HepG2 (cell line): ENCODE data around the gene NRG4. TPM values are rescaled to one million over a fixed set of nuclear protein-coding genes. Genes with fewer than 3 reads are reported as not detected.

Experiments
- E2F5 ChIP-seq: sonication (generic); formaldehyde crosslinking; conservative IDR thresholded peaks from 2 replicates; pipeline ENCODE4 v1.4.0; 2020; ENCODE audit warnings: missing genetic modification reagents
- KLF11 ChIP-seq: IDR thresholded peaks from 2 replicates; pipeline ENCODE4 v1.6.1; 2016; ENCODE audit warnings: missing compliant biosample characterization
- MYNN ChIP-seq: sonication (generic); formaldehyde crosslinking; IDR thresholded peaks from 2 replicates; pipeline ENCODE4 v1.4.0; 2020; ENCODE audit warnings: mild to moderate bottlenecking, low read depth, missing genetic modification reagents
- NFYC ChIP-seq: IDR thresholded peaks from 2 replicates; pipeline ENCODE4 v1.6.1; 2016; ENCODE audit warnings: missing genetic modification reagents, missing compliant biosample characterization
- SNAPC5 ChIP-seq: sonication (generic); formaldehyde crosslinking; IDR thresholded peaks from 2 replicates; pipeline ENCODE4 v1.8.1; 2023; ENCODE audit warnings: mild to moderate bottlenecking, missing genetic modification reagents, borderline replicate concordance
- polyA plus RNA-seq, 8 experiments: library from polyadenylated mRNA; depleted of rRNA in 3 of 8; stranded (reverse) in 7 of 8; unstranded in 1 of 8; fragments of >200 nt; fragmentation: Illumina TruSeq in 4 of 8; extraction: Trizol in 4 of 8; gene quantifications; 2 replicates each; pipeline versions ENCODE4 v1.2.1 to v1.2.3, GENCODE V29; 2011 to 2016; ENCODE audit warnings: low read depth in 4 of 8, missing spikeins in 1 of 8, mixed read lengths in 1 of 8; ENCODE audit not compliant: insufficient read depth in 1 of 8
- total RNA-seq, 5 experiments: library from RNA; depleted of rRNA; stranded (reverse); fragments of >200 nt; fragmentation: Illumina TruSeq; extraction: Trizol; gene quantifications; 2 replicates each; pipeline ENCODE4 v1.2.3, GENCODE V29; 2016; ENCODE audit warnings: low read depth in 1 of 5
- TF ChIP-seq, protein P1 (sequence below): sonication (generic); formaldehyde crosslinking; IDR thresholded peaks from 2 replicates; pipeline ENCODE4 v1.5.0; 2020; ENCODE audit warnings: missing genetic modification reagents, mild to moderate bottlenecking, borderline replicate concordance
- TF ChIP-seq, protein P2 (sequence below): sonication (generic); formaldehyde crosslinking; IDR thresholded peaks from 2 replicates; pipeline ENCODE4 v1.4.0; 2020; ENCODE audit warnings: missing genetic modification reagents

The NRG4 gene
- total and polyA plus RNA-seq, 2 of the 13 experiments (the other 11 are each of a cell fraction or from before 2014, with no cell fraction given) = 0.01 TPM; not detected in 1

- TF ChIP-seq E2F5 (CRISPR knock-in tag) (no peak), KLF11 (no peak), NFYC (no peak), SNAPC5 (no peak), MYNN (CRISPR knock-in tag) (no peak)
- TF ChIP-seq, protein P1, sequence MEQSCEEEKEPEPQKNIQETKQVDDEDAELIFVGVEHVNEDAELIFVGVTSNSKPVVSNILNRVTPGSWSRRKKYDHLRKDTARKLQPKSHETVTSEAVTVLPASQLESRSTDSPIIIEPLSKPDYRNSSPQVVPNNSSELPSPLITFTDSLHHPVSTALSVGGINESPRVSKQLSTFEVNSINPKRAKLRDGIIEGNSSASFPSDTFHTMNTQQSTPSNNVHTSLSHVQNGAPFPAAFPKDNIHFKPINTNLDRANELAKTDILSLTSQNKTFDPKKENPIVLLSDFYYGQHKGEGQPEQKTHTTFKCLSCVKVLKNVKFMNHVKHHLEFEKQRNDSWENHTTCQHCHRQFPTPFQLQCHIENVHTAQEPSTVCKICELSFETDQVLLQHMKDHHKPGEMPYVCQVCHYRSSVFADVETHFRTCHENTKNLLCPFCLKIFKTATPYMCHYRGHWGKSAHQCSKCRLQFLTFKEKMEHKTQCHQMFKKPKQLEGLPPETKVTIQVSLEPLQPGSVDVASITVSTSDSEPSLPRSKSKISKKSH (CRISPR knock-in tag) = no peak
- TF ChIP-seq, protein P2, sequence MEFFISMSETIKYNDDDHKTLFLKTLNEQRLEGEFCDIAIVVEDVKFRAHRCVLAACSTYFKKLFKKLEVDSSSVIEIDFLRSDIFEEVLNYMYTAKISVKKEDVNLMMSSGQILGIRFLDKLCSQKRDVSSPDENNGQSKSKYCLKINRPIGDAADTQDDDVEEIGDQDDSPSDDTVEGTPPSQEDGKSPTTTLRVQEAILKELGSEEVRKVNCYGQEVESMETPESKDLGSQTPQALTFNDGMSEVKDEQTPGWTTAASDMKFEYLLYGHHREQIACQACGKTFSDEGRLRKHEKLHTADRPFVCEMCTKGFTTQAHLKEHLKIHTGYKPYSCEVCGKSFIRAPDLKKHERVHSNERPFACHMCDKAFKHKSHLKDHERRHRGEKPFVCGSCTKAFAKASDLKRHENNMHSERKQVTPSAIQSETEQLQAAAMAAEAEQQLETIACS (CRISPR knock-in tag) = peak; percentile 79
These were observed 47.3 kb upstream of the NRG4 start, which contains the start of gene TMEM266 (continued) for GRCh38 chr15:76059320-76060117.
